HepG2 (cell line): ENCODE data around the gene CACNA1C. TPM values are rescaled to one million over a fixed set of nuclear protein-coding genes. Genes with fewer than 3 reads are reported as not detected.

Experiments used
- ATF6 ChIP-seq: sonication (generic); formaldehyde crosslinking; conservative IDR thresholded peaks from 2 replicates; pipeline ENCODE4 v1.4.0; 2020; ENCODE audit warnings: missing genetic modification reagents
- CBFB ChIP-seq: sonication (generic); formaldehyde crosslinking; IDR thresholded peaks from 2 replicates; pipeline ENCODE4 v1.4.0; 2020; ENCODE audit warnings: missing genetic modification reagents
- ERF ChIP-seq: IDR thresholded peaks from 2 replicates; pipeline ENCODE4 v1.6.1; 2018; ENCODE audit warnings: missing biosample characterization, missing genetic modification reagents
- FOSL2 ChIP-seq: sonication (generic); formaldehyde crosslinking; IDR thresholded peaks from 2 replicates; pipeline ENCODE4 v1.4.0; 2020; ENCODE audit warnings: missing genetic modification reagents
- FOXK1 ChIP-seq: sonication (generic); formaldehyde crosslinking; IDR thresholded peaks from 2 replicates; pipeline ENCODE4 v1.4.0; 2020; ENCODE audit warnings: low read depth, missing genetic modification reagents, borderline replicate concordance
- MXD4 ChIP-seq: IDR thresholded peaks from 2 replicates; pipeline ENCODE4 v1.6.1; 2016; ENCODE audit warnings: mild to moderate bottlenecking, missing biosample characterization, missing genetic modification reagents
- POLR2AphosphoS5 ChIP-seq: IDR thresholded peaks from 2 replicates; pipeline ENCODE4 v1.6.1; 2012; ENCODE audit warnings: low read depth, low read length
- PRDM15 ChIP-seq: sonication (generic); formaldehyde crosslinking; IDR thresholded peaks from 2 replicates; pipeline ENCODE4 v1.4.0; 2020; ENCODE audit warnings: missing genetic modification reagents
- SMAD3 ChIP-seq: sonication (generic); formaldehyde crosslinking; IDR thresholded peaks from 2 replicates; pipeline ENCODE4 v1.4.0; 2020; ENCODE audit warnings: missing genetic modification reagents
- SYNCRIP ChIP-seq: fragments of 200-400 bp; formaldehyde crosslinking; IDR thresholded peaks from 2 replicates; pipeline ENCODE4 v1.6.1; 2018; ENCODE audit warnings: mild to moderate bottlenecking, low read depth, low read length; ENCODE audit not compliant: insufficient read depth
- TEAD3 ChIP-seq: optimal IDR thresholded peaks from 2 replicates; pipeline ENCODE3; 2016; ENCODE audit warnings: borderline replicate concordance
- XBP1 ChIP-seq: sonication (generic); formaldehyde crosslinking; IDR thresholded peaks from 2 replicates; pipeline ENCODE4 v1.5.0; 2020; ENCODE audit warnings: missing genetic modification reagents
- ZFP91 ChIP-seq: sonication (generic); formaldehyde crosslinking; IDR thresholded peaks from 2 replicates; pipeline ENCODE4 v1.9.0; 2022; ENCODE audit warnings: missing genetic modification reagents, mild to moderate bottlenecking, borderline replicate concordance
- ZFYVE20 ChIP-seq: sonication (generic); formaldehyde crosslinking; IDR thresholded peaks from 2 replicates; pipeline ENCODE4 v1.8.0; 2023; ENCODE audit warnings: low read depth, mild to moderate bottlenecking, moderate library complexity, missing genetic modification reagents, borderline replicate concordance
- ZIK1 ChIP-seq: sonication (generic); formaldehyde crosslinking; IDR thresholded peaks from 2 replicates; pipeline ENCODE4 v1.5.0; 2020; ENCODE audit warnings: mild to moderate bottlenecking, low read depth, missing genetic modification reagents, borderline replicate concordance
- ZMYM4 ChIP-seq: sonication (generic); formaldehyde crosslinking; IDR thresholded peaks from 2 replicates; pipeline ENCODE4 v1.8.1; 2023; ENCODE audit warnings: mild to moderate bottlenecking, missing genetic modification reagents
- ZNF367 ChIP-seq: sonication (generic); formaldehyde crosslinking; IDR thresholded peaks from 2 replicates; pipeline ENCODE4 v1.4.0; 2020; ENCODE audit warnings: missing genetic modification reagents, borderline replicate concordance
- ZNF484 ChIP-seq: sonication (generic); formaldehyde crosslinking; IDR thresholded peaks from 2 replicates; pipeline ENCODE4 v1.5.1; 2020; ENCODE audit warnings: mild to moderate bottlenecking, low read depth, missing genetic modification reagents, borderline replicate concordance
- ZNF740 ChIP-seq: sonication (generic); formaldehyde crosslinking; IDR thresholded peaks from 2 replicates; pipeline ENCODE4 v1.4.0; 2020; ENCODE audit warnings: missing genetic modification reagents
- ZSCAN31 ChIP-seq: sonication (generic); formaldehyde crosslinking; IDR thresholded peaks from 2 replicates; pipeline ENCODE4 v1.5.0; 2020; ENCODE audit warnings: low read depth, mild to moderate bottlenecking, missing genetic modification reagents
- polyA plus RNA-seq, 8 experiments: library from polyadenylated mRNA; depleted of rRNA in 3 of 8; stranded (reverse) in 7 of 8; unstranded in 1 of 8; fragments of >200 nt; fragmentation: Illumina TruSeq in 4 of 8; extraction: Trizol in 4 of 8; gene quantifications; 2 replicates each; pipeline versions ENCODE4 v1.2.1 to v1.2.3, GENCODE V29; 2011 to 2016; ENCODE audit warnings: low read depth in 4 of 8, missing spikeins in 1 of 8, mixed read lengths in 1 of 8; ENCODE audit not compliant: insufficient read depth in 1 of 8
- total RNA-seq, 5 experiments: library from RNA; depleted of rRNA; stranded (reverse); fragments of >200 nt; fragmentation: Illumina TruSeq; extraction: Trizol; gene quantifications; 2 replicates each; pipeline ENCODE4 v1.2.3, GENCODE V29; 2016; ENCODE audit warnings: low read depth in 1 of 5

CACNA1C gene
- total and polyA plus RNA-seq, 2 of the 13 experiments (the other 11 are each of a cell fraction or from before 2014, with no cell fraction given) = not detected

GRCh38 chr12:2004113-2004929 lies 48.5 kb upstream of the CACNA1C start, which contains the start of gene DCP1B (continued):
- no peak for TF ChIP-seq SYNCRIP
- TF ChIP-seq ZSCAN31 = peak; percentile 73; the same call in 1 of the 2 replicates
- TF ChIP-seq FOSL2 (CRISPR knock-in tag) = peak; percentile 61
- 0 out of 2 replicates have a peak, but pooled peaks have one; percentile 32 for TF ChIP-seq PRDM15 (CRISPR knock-in tag)
- TF ChIP-seq MXD4 (CRISPR knock-in tag) = peak; percentile 85
- TF ChIP-seq ZNF367 (CRISPR knock-in tag) = no peak; the same call in 1 of the 2 replicates
- peak; percentile 86 for TF ChIP-seq POLR2AphosphoS5
- peak; percentile 94 for TF ChIP-seq ZNF740 (CRISPR knock-in tag)
- TF ChIP-seq ERF (CRISPR knock-in tag) = peak; percentile 95
- TF ChIP-seq ZIK1 (CRISPR knock-in tag) = peak; percentile 39; the same call in 1 of the 2 replicates
- peak; percentile 86 for TF ChIP-seq CBFB (CRISPR knock-in tag)
- peak; percentile 90 for TF ChIP-seq ZMYM4
- peak; percentile 81 for TF ChIP-seq FOXK1 (CRISPR knock-in tag)
- TF ChIP-seq ZFYVE20 (CRISPR knock-in tag) = no peak
- no peak; the same call in 1 of the 2 replicates for TF ChIP-seq ZNF484 (CRISPR knock-in tag)
- peak; percentile 74 for TF ChIP-seq TEAD3
- no peak for TF ChIP-seq ATF6
- peak; percentile 96 for TF ChIP-seq ZFP91
- no peak for TF ChIP-seq XBP1 (CRISPR knock-in tag)
- peak; percentile 59 for TF ChIP-seq SMAD3 (CRISPR knock-in tag)
